ENCODE measurements around the gene MCC.

DNA sequence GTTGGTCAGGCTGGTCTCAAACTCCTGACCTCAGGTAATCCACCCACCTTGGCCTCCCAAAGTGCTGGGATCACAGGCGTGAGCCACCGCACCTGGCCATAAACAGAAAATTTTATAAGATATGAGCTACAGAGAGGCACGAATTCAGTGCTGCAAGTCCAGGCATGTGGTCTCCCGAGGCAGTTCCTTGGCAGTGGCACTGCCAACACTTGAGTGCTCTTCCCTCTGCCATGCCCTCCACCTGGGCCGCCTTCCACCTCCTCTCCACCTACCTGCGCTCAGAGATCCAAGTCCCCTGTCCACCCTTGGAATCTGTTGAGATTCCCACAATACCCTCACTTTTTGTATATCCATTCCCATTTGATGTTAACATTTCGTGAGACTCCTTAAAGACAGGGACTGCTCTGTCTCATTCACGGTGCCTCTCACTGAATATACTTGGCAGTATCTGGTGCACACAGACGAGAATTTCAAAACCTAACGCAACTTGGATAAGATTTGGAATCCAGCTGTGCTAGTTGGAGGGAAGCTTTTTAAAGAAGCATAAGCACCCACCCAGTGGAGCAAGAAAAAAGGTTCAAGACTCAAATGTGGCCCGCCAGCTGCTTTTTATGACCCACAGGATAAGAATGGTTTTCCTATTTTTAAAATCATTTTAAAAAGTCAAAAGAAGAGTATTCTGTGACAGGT is 443.3 kb downstream of the MCC start:
- TF ChIP-seq, protein P1, sequence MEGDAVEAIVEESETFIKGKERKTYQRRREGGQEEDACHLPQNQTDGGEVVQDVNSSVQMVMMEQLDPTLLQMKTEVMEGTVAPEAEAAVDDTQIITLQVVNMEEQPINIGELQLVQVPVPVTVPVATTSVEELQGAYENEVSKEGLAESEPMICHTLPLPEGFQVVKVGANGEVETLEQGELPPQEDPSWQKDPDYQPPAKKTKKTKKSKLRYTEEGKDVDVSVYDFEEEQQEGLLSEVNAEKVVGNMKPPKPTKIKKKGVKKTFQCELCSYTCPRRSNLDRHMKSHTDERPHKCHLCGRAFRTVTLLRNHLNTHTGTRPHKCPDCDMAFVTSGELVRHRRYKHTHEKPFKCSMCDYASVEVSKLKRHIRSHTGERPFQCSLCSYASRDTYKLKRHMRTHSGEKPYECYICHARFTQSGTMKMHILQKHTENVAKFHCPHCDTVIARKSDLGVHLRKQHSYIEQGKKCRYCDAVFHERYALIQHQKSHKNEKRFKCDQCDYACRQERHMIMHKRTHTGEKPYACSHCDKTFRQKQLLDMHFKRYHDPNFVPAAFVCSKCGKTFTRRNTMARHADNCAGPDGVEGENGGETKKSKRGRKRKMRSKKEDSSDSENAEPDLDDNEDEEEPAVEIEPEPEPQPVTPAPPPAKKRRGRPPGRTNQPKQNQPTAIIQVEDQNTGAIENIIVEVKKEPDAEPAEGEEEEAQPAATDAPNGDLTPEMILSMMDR (IDR thresholded peaks at IDR 0.05), result no peak
- no peak for TF ChIP-seq POLR2A (IDR thresholded peaks at IDR 0.05)

Measured in thyroid gland (tissue), 4 donors.